ENCODE measurements around the gene CELF4.

The CELF4 gene

DNA sequence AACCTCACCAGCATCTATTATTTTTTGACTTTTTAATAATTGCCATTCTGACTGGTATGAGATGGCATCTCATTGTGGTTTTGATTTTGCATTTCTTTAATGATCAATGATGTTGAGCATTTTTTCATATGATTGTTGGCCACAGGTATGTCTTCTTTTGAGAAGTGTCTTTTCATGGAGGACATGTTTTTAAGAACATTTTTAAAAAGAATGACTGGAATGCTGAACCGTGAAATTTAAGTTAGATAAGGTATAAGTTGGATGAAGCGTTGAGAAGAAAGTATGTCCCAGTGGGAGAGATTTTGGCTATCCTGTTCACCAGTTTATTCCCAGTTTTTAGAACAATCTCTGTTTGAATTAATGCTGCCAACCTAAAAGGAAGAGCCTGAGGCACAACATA is 365.9 kb downstream of the CELF4 start:
- H3F3A ChIP-seq (ENCODE audit: control insufficient read depth, insufficient read depth), result no peaks in the 10 kb centered on the region
- H3K4me3 ChIP-seq (ENCODE audit: low read length), result no peak overlapping the region
- H3K4me2 ChIP-seq (ENCODE audit: low read length), result no peak overlapping the region
- no peaks in the 10 kb centered on the region for H3K9me3 ChIP-seq (ENCODE audit: control insufficient read depth, insufficient read depth, low read length)
- no peaks in the 10 kb centered on the region for H3K4me1 ChIP-seq (ENCODE audit: control insufficient read depth, low read length)
- H4K20me1 ChIP-seq (ENCODE audit: control insufficient read depth, insufficient read depth, low read depth, low read length), result no peaks in the 10 kb centered on the region
- H3K36me3 ChIP-seq (ENCODE audit: control insufficient read depth, low read length), result no peaks in the 10 kb centered on the region
- no peaks in the 10 kb centered on the region for H3K9me2 ChIP-seq (replicated peaks; ENCODE audit: control insufficient read depth, low read length)
- no peaks in the 10 kb centered on the region for H3K27me3 ChIP-seq (ENCODE audit: control insufficient read depth, low read length)
- no peaks in the 10 kb centered on the region for H3K79me2 ChIP-seq (ENCODE audit: control insufficient read depth, low read length)
- TF ChIP-seq, protein P1, sequence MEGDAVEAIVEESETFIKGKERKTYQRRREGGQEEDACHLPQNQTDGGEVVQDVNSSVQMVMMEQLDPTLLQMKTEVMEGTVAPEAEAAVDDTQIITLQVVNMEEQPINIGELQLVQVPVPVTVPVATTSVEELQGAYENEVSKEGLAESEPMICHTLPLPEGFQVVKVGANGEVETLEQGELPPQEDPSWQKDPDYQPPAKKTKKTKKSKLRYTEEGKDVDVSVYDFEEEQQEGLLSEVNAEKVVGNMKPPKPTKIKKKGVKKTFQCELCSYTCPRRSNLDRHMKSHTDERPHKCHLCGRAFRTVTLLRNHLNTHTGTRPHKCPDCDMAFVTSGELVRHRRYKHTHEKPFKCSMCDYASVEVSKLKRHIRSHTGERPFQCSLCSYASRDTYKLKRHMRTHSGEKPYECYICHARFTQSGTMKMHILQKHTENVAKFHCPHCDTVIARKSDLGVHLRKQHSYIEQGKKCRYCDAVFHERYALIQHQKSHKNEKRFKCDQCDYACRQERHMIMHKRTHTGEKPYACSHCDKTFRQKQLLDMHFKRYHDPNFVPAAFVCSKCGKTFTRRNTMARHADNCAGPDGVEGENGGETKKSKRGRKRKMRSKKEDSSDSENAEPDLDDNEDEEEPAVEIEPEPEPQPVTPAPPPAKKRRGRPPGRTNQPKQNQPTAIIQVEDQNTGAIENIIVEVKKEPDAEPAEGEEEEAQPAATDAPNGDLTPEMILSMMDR (IDR thresholded peaks at IDR 0.05; ENCODE audit: low read depth, low read length, poor library complexity, severe bottlenecking), result no peak
- no peak for TF ChIP-seq EZH2phosphoT487 (IDR thresholded peaks at IDR 0.05; ENCODE audit: borderline replicate concordance, low read length)
- no peak overlapping the region for H3K27ac ChIP-seq (ENCODE audit: low read depth, low read length)
